ENCODE results near the gene ISM1.

The ISM1 gene

GRCh38 chr20:13220904-13221297, at the start of gene ISM1:
Gene ISM1 (plus strand): TSS chr20:13221274. CDS start chr20:13221777, 503 bp downstream.
- no peak for DNase-seq

DNA sequence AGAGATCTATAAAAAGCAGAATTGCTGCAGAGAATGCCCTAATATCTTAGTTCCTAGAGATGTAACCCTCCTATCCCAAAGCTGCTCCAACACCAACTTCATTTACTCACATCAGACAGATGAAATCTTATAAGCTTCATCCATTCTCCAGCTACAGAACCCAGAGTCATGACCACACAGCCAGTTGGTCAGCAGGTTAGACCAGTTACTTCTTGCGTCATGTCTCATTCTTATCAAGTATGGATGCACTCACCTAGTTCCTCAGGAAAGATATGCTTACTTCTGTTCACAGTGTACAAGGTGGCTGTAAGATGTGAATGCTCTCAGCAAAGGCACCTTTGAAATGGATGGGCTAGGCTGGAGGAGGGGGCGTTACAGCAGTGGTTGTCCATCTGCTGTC, 47.9 kb upstream of the ISM1 start:
- DNase-seq: no peak

DNA sequence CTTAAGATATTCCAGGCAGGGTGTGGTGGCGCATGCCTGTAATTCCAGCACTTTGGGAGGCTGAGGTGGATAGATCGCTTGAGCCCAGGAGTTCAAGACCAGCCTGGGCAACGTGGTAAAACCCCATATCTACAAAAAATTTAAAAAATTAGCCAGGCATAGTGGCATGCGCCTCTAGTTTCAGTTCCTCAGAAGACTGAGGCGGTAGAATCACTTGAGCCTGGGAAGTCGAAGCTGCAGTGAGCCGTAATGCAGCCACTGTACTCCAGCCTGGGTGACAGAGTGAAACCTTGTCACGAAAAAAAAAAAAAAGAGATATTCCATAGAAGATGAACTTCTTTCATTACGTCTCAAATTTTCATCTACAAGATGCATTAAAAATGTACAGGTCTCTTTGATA, 46.7 kb upstream of the ISM1 start:
- DNase-seq: no peak

DNA sequence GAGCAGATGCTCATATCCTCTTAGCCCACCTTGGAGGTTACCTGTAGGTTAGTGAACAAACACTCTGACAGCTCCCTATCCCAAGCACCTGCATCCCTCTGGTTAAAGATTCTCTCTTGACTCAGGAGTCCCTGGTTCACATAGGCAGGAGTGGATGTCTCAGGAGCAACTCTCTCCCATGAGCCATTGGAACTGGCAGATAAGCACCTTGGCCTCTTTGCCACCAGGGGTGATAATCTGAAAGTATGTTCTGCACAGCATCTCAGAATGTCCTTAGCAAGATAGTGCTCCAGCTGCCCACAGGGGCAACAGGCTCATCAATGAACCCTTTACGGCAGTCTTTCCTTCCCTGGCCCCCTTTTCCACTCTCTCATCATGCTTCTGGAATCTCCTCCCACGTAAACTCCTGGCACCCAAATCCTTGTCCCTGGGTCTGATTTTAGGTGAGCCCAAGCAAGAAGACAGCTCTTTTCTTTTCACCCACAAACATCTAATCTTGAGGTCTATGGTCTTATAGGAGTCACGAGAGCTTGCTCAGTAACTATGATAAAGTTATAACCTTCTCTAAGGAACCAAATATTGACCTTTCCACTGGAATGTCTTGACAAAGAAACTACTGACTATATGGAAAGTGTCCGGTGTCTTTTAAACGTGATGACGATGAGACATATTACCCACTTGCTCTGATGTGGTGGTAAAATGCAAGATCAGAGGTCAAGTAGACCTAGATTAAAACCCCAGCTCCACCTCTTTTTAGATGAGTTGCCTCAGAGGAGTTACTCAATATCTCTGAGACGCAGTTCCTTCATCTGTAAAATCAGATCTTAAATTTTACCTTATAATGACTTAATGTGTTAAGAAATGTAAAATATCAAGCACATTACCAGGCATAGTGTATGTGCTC, 39.8 kb upstream of the ISM1 start:
- DNase-seq: no peak

GRCh38 chr20:13183005-13183404, 38.1 kb upstream of the ISM1 start:
- no peak for DNase-seq

- no peak for DNase-seq
Observed at GRCh38 chr20:13186043-13186774, 34.9 kb upstream of the ISM1 start.

DNA sequence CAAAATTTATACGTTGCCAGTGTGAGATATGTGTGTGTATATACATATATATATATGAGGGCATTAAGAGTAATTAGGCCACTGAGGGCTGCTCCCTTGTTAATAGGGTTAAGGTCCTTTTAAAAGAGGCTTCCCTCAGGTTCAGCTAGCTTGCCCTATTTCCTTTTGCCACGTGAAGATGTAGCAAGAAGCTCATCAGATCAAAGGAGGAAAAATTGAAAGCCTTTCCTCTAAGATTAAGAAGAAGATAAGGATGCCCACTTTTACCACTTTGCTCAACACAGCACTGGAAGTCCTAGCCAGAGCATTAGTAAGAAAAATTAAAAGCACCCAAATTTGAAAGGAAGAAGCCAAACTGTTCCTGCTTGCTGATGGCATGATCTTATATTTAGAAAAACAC, 33.2 kb upstream of the ISM1 start:
- DNase-seq: no peak

DNA sequence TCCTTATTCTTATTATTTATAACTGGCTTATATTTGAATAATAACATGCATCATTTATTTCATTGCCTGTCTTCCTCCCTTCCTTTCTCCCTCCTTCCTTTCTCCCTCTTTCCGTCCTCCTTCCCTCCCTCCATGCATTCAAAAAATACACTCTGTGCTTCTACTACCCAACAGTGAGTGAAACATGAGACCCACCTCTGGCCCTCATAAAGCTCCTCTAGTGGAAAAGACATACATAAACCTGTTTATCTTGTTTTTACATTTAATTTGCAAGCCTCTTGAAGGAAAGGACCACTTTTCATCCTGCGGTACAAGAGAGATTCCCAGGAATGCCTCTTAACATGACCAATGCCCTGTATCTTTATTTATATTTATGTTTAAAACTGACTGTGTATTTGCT, 21.8 kb upstream of the ISM1 start:
- DNase-seq: no peak

DNA sequence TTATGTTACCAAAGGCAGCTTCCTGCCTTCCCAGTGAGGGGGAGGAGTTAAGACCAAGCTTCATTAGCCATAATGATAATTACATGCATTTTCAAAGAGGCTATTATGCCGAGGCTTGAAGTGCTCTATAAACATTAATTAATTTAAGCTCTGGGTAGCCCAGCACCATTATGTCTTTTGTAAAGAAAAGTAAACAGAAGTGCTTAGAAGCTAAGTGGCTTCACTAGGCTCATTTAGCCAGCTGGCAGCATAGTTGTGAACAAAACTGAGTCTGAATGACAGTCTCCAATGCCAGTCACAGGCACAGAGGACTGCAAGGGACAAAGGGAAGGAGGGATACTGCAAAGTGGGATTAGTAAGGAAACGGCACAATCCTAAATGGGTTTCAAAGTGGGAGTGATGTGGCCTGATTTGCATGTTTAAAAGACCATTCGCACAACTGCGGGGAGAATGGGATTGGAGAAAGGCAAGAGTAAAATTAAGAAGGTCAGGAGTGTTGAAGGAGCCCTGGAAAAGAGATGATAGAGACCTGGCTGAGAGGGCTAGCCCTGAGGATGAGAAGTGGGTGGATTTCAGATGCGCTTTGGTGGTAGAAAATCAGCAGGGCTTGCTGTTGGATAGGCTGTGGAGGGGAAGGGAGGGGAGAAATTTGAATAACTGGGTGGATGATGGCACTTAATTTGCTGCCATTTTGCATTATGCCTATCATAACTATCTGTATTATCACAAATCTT, 20.1 kb upstream of the ISM1 start:
- DNase-seq: no peak

DNA sequence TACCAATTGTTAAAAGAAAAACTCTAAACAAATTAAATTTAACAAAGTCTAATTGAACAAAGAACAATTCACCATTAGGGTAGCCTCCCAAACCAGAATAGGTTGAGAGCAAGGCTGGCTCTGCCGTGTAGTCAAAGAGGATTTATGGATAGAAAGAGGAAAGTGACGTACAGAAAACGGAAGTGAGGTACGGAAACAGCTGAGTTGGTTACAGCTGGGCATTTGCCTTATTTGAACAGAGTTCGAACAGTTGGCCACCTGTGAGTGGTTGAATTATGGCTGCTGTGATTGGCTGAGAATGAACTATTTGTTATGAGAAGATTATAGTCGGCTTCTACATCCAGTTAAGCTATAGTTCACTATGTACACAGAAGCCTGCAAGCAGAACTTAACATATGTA, 18.5 kb upstream of the ISM1 start:
- DNase-seq: no peak

DNA sequence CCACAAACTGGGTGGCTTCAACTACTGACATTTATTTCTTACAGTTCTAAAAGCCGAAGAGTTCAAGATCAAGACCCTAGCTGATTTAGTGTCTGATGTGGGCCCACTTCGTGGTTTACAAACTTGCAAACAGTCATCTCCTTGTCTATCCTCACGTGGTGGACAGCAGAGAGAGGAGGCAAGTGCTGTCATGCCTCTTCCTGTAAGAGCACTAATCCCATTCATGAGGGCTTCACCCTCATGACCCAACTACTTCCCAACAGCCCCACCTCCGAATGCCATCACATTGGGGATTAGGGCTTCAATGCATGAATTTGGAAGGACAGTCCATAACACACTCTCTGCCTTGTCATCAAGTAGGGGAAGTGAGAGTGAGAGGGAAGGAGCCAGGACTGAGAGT, 15.6 kb upstream of the ISM1 start:
- DNase-seq: no peak

GRCh38 chr20:13205848-13206434, 15.1 kb upstream of the ISM1 start:
- no peak for DNase-seq

DNA sequence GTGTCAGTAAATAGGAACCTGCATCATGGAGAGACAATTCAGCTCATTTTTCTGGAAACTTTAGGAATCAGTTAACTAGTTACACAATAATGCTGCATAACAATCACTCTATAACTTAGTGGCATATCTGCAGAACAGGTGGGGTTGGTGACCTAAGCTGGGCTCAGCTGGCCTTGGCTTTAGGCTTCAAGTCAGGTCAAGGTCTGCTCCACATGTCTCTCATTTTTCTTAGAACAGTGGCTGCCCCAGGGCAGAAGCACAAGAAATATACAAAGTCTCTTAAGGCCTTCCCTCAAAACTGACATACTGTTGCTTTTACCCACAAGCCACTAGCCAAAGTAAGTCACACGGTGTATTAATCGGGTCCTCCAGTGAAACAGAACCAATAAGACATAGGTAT, 14.1 kb upstream of the ISM1 start:
- DNase-seq: no peak

DNA sequence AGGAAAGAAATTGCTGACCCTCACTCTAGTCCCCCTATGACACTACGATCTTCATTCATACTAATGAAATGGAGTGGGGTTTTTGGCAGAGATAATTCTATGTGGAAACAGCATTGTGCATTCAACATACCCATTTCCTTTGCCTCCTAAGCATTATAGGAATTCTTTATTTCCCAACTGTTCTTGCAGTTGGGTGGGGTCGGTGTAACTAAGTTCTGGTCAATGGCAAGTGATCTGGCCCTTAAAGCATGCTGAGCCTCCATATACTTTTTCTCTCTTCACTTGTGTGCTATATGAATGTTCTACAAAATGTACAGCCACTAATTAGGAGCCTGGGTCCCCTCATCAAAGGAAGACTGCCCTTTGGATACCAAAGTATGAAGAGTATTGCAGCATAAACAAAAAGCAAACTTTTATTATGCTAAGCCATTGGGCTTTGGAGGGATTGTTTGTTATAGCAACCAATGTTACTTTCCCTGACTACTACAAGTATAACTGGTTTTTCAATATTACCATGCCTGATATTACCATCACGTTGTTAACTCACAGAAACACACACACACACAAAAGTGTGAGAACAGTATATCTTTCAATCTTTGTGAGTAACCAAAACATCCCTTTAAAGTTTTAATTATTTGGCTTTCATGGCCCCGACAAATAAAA, 9.0 kb upstream of the ISM1 start:
- no peak for DNase-seq

DNA sequence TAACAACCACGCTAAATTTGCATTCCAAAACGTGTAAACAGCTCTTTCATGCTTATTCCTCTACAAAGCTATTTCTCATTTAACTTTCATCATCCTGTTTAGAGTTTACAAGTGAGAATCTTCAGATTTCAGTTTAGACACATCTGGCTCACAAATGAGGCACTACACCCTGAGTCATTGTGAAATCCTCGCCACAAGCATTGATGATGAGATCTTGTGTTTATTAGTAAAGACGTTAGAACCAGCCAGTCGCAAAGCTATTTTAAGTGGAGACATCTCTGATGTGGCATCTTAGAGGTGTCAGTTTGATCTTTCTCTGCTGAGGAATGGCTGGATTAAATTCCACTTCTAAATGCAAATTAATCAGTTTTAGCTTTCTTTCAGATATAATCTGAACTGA, 8.3 kb upstream of the ISM1 start:
- DNase-seq: no peak

- no peak for DNase-seq
Observed at GRCh38 chr20:13213335-13213734, 7.7 kb upstream of the ISM1 start.

DNA sequence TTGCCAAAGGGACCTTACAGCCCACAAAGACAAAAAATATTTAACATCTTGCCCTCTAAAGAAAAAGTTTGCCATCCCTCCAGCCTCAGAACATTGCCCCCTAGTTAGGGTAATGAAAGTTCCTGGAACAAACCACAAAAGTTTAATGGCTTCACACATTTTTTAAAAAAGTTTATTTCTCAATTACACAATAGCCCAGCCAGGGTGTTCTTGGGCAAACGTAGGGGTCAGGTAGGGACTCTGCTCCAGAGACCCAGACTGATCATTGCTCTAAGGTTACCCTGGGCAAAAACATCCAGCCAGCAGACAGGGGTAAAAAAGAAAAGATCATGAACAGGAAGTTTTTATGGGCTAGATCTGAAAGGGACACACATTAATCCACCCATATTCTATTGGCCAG, 4.5 kb upstream of the ISM1 start:
- no peak for DNase-seq

DNA sequence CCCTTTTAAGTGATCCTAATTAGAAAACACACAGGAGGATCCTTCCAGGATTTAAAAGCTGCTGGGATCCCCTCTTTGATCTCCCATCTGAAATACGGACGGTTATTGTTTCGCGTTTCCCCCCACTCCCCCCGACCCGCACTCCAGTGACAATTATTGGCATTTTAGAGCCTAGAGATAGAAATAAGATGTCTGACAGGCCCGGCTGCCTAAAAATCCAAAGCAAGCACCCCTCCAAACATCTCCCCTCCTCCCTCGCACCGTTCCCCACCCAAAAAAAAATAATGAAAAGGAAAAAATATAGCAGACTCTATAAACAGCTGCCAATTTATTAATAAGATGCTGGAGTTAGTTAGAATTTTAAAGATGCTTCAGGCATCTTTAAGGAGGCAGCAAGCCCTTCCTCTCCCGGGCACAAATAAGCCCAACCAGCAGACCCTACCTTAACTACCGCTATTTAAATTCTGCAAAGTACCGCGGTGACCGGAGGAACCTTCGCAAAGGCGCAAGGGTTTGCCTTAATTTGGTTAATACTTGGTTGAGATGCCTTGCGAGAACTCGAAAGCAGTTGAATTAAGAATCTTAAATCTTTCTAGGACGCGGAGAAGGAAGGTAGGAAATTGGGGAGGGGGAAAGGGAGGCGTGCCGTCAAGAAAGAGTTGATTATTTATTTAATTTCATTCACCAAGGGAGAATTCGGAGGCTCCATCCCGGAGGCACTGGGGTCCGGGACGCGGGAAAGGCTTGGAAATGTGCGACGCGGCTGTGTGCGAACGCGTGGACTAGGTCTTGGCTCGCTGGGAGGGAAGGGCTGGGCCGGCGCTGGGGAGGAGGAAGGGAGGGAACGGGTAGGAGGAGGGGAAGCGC, 1.5 kb upstream of the ISM1 start:
- no peak for DNase-seq

GRCh38 chr20:13220194-13220903, 725 bp upstream of the ISM1 start:
- DNase-seq: no peak

GRCh38 chr20:13221313-13221672, 219 bp downstream of the ISM1 start:
- DNase-seq: no peak

DNA sequence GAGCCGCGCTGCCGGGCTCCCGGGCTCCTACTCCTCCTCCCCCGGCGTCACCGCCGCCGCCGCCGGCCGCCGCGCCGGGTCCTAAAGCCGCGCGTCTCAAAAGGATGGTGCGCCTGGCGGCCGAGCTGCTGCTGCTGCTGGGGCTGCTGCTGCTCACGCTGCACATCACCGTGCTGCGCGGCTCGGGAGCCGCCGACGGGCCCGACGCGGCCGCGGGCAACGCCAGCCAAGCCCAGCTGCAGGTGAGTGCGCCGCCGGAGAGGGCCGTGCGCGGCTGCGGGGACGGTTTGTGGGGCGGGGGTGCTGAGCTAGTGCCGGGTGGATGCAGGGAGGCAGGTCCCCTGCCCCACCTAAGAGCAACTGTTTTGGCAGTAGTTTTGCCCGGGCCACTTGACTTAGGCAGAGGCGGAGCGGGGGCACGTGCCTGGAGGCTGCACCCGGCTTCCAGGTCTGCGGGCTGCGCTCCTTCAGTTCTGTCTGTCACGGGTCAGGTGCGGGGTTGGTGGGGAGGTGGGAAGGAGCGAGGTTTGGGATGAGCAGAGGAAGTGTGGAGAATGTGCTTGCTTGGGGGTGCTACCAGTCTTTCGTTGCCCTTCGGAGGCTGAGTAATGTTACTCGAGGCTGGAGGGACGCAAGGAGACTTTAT, 722 bp downstream of the ISM1 start:
- peak; percentile 19 to 37 for DNase-seq
